Fibroblast of lung (primary cell): Measurements from ENCODE around the gene GAPDHS.

Experiments
- EZH2 ChIP-seq: IDR thresholded peaks from 2 replicates; pipeline ENCODE4 v1.5.1; 2012; ENCODE audit warnings: low read length, control low read depth, mild to moderate bottlenecking; ENCODE audit errors: missing control alignments
- TF ChIP-seq, protein P1 (sequence below), 2 donors: IDR thresholded peaks in 1 of 2; conservative IDR thresholded peaks in 1 of 2; 1 replicate in 1 of 2; 2 replicates in 1 of 2; pipeline ENCODE4 v1.5.1; 2011 to 2012; ENCODE audit warnings: low read length in 2 of 2, control low read depth in 1 of 2, inconsistent platforms in 1 of 2, low read depth in 1 of 2, mild to moderate bottlenecking in 1 of 2

- TF ChIP-seq, protein P1, sequence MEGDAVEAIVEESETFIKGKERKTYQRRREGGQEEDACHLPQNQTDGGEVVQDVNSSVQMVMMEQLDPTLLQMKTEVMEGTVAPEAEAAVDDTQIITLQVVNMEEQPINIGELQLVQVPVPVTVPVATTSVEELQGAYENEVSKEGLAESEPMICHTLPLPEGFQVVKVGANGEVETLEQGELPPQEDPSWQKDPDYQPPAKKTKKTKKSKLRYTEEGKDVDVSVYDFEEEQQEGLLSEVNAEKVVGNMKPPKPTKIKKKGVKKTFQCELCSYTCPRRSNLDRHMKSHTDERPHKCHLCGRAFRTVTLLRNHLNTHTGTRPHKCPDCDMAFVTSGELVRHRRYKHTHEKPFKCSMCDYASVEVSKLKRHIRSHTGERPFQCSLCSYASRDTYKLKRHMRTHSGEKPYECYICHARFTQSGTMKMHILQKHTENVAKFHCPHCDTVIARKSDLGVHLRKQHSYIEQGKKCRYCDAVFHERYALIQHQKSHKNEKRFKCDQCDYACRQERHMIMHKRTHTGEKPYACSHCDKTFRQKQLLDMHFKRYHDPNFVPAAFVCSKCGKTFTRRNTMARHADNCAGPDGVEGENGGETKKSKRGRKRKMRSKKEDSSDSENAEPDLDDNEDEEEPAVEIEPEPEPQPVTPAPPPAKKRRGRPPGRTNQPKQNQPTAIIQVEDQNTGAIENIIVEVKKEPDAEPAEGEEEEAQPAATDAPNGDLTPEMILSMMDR (conservative IDR thresholded peaks at IDR 0.05 in 1 of 2, IDR thresholded peaks at IDR 0.05 in 1 of 2; ENCODE audit: low read depth in 1 of 2, low read length in 2 of 2), result no peak
- no peak for TF ChIP-seq EZH2
Measured at GRCh38 chr19:35511337-35511736, 21.9 kb upstream of the GAPDHS start.
